HepG2 (cell line): ENCODE data around the gene TEX261. TPM values are rescaled to one million over a fixed set of nuclear protein-coding genes. Genes with fewer than 3 reads are reported as not detected.

Experiments used
- ATAC-seq: fragments of 200-7000 bp; cut with Tn5 transposase; 3 replicates; pipeline ENCODE4 v1.9.1; 2020; ENCODE audit warnings: mild to moderate bottlenecking, moderate library complexity
- BruUV-seq: library from RNA; stranded (reverse); fragments of 400-500 nt; replicated peaks from 2 replicates; lab custom pipeline; 2021; lab: Mats Ljungman, UMichigan
- CTCF ChIA-PET: fragments of 300-600 bp; formaldehyde crosslinking; extraction: SDS; loops from one replicate; lab custom pipeline; 2021; ENCODE audit warnings: low total read pairs, inconsistent platforms, low intra/inter-chr PET ratio; lab: Yijun Ruan, JAX
- POLR2A ChIA-PET: fragments of 350-600 bp; sonication (Branson Sonifier 250); formaldehyde crosslinking; loops from one replicate; lab custom pipeline; 2020; ENCODE audit warnings: antibody characterized with exemption, inconsistent platforms; lab: Yijun Ruan, JAX
- DNase-seq: peaks from one replicate; pipeline ENCODE4 v3.0.0-alpha.2; 2015; ENCODE audit warnings: low spot score
- FAIRE-seq: peaks from 3 replicates; lab custom pipeline; 2011; peaks lifted over from hg19 to GRCh38; lab: Jason Lieb, UNC
- H2AFZ ChIP-seq: one replicate; pipeline ENCODE4 v1.6.1; 2011; ENCODE audit warnings: low read length, inconsistent platforms
- H3K27ac ChIP-seq: fragments of 300-600 bp; 3 replicates; pipeline ENCODE4 v1.8.0; 2011; ENCODE audit warnings: mixed run types, mild to moderate bottlenecking, mixed read lengths, low read length, inconsistent platforms; ENCODE audit not compliant: insufficient read depth; ENCODE audit errors: extremely low read length
- H3K27me3 ChIP-seq, 2 experiments: fragments of 200-600 bp in 1 of 2; 2 replicates in 1 of 2; 3 replicates in 1 of 2; pipeline versions ENCODE4 v1.6.0 to v1.8.0; 2011; ENCODE audit warnings: low read length in 2 of 2, mild to moderate bottlenecking in 2 of 2, moderate library complexity in 2 of 2, inconsistent platforms in 1 of 2; ENCODE audit not compliant: insufficient read depth in 2 of 2, control insufficient read depth in 1 of 2
- H3K36me3 ChIP-seq, 2 experiments: fragments of 200-600 bp in 1 of 2; replicated peaks in 1 of 2; 2 replicates in 1 of 2; 3 replicates in 1 of 2; pipeline versions ENCODE4 v1.5.1 to v1.8.0; 2011; ENCODE audit warnings: low read length in 2 of 2, inconsistent platforms in 1 of 2; ENCODE audit not compliant: insufficient read depth in 2 of 2, control insufficient read depth in 1 of 2
- H3K4me1 ChIP-seq: 2 replicates; pipeline ENCODE4 v1.5.1; 2012; ENCODE audit warnings: low read length, inconsistent platforms; ENCODE audit not compliant: insufficient read depth
- H3K4me2 ChIP-seq: 2 replicates; pipeline ENCODE4 v1.6.0; 2011; ENCODE audit warnings: low read depth, low read length, inconsistent platforms
- H3K4me3 ChIP-seq, 3 experiments: fragments of 200-600 bp in 1 of 3; sonication (generic), shearing (Covaris generic) in 1 of 3; replicated peaks in 1 of 3; 2 replicates each; pipeline ENCODE4 v1.5.1; 2011 to 2016; ENCODE audit warnings: low read length in 3 of 3, inconsistent platforms in 2 of 3, low read depth in 2 of 3, mild to moderate bottlenecking in 2 of 3, control low read depth in 1 of 3, mixed read lengths in 1 of 3; ENCODE audit not compliant: insufficient read depth in 1 of 3
- H3K79me2 ChIP-seq: one replicate; pipeline ENCODE4 v1.6.1; 2011; ENCODE audit warnings: low read length, inconsistent platforms; ENCODE audit not compliant: insufficient read depth
- H3K9ac ChIP-seq: 2 replicates; pipeline ENCODE4 v1.6.0; 2011; ENCODE audit warnings: mild to moderate bottlenecking, low read depth, low read length, inconsistent platforms; ENCODE audit not compliant: insufficient read depth
- H3K9me3 ChIP-seq: 2 replicates; pipeline ENCODE4 v1.5.1; 2012; ENCODE audit warnings: mild to moderate bottlenecking, low read length
- H4K20me1 ChIP-seq: 2 replicates; pipeline ENCODE4 v1.6.0; 2011; ENCODE audit warnings: inconsistent platforms, mild to moderate bottlenecking, low read length, moderate library complexity; ENCODE audit not compliant: insufficient read depth
- HNF4A ChIP-seq: sonication (generic); formaldehyde crosslinking; IDR thresholded peaks from 2 replicates; pipeline ENCODE4 v1.4.0; 2020; ENCODE audit warnings: missing genetic modification reagents
- ONECUT2 ChIP-seq: sonication (generic); formaldehyde crosslinking; IDR thresholded peaks from 2 replicates; pipeline ENCODE4 v1.4.0; 2020; ENCODE audit warnings: missing genetic modification reagents
- SRSF1 ChIP-seq: fragments of 200-400 bp; formaldehyde crosslinking; optimal IDR thresholded peaks from 2 replicates; pipeline ENCODE3; 2017; ENCODE audit warnings: mild to moderate bottlenecking, low read depth, low read length, moderate library complexity
- XRCC5 ChIP-seq: fragments of 200-400 bp; formaldehyde crosslinking; optimal IDR thresholded peaks from 2 replicates; pipeline ENCODE3; 2017; ENCODE audit warnings: mild to moderate bottlenecking, low read length
- ZKSCAN5 ChIP-seq: sonication (generic); formaldehyde crosslinking; IDR thresholded peaks from 2 replicates; pipeline ENCODE4 v1.5.1; 2020; ENCODE audit warnings: mild to moderate bottlenecking, missing genetic modification reagents
- ZNF543 ChIP-seq: sonication (generic); formaldehyde crosslinking; IDR thresholded peaks from 2 replicates; pipeline ENCODE4 v1.4.0; 2020; ENCODE audit warnings: mild to moderate bottlenecking, missing genetic modification reagents
- ZNF781 ChIP-seq: sonication (generic); formaldehyde crosslinking; IDR thresholded peaks from 2 replicates; pipeline ENCODE4 v1.5.1; 2020; ENCODE audit warnings: borderline replicate concordance, mild to moderate bottlenecking, missing genetic modification reagents; ENCODE audit errors: not compliant biosample characterization
- ZSCAN21 ChIP-seq: sonication (generic); formaldehyde crosslinking; IDR thresholded peaks from 2 replicates; pipeline ENCODE4 v1.8.0; 2022; ENCODE audit warnings: mild to moderate bottlenecking, missing genetic modification reagents, moderate library complexity, borderline replicate concordance
- WGBS: methylation state at CpG from one replicate; pipeline ENCODE4 v1.1.6; 2017; ENCODE audit warnings: low lambda C conversion rate; 5-methylcytosine and 5-hydroxymethylcytosine counted together
- in situ Hi-C: cut with HindIII; loops from 2 replicates; pipeline ENCODE4 v1.10.0; 2017; ENCODE audit warnings: low pct_unique_long_range_greater_than_20kb; ENCODE audit not compliant: extremely low pct_ligation_motif_present
- intact Hi-C: fragments of 100-400 bp; cut with micrococcal nuclease; formaldehyde crosslinking; loops from one replicate; pipeline ENCODE4 v1.10.0; 2022; ENCODE audit not compliant: unreplicated experiment
- polyA plus RNA-seq, 8 experiments: library from polyadenylated mRNA; depleted of rRNA in 3 of 8; stranded (reverse) in 7 of 8; unstranded in 1 of 8; fragments of >200 nt; fragmentation: Illumina TruSeq in 4 of 8; extraction: Trizol in 4 of 8; gene quantifications; 2 replicates each; pipeline versions ENCODE4 v1.2.1 to v1.2.3, GENCODE V29; 2011 to 2016; ENCODE audit warnings: low read depth in 4 of 8, missing spikeins in 1 of 8, mixed read lengths in 1 of 8; ENCODE audit not compliant: insufficient read depth in 1 of 8
- total RNA-seq, 5 experiments: library from RNA; depleted of rRNA; stranded (reverse); fragments of >200 nt; fragmentation: Illumina TruSeq; extraction: Trizol; gene quantifications; 2 replicates each; pipeline ENCODE4 v1.2.3, GENCODE V29; 2016; ENCODE audit warnings: low read depth in 1 of 5
- TF ChIP-seq, protein P1 (sequence below): sonication (generic); formaldehyde crosslinking; IDR thresholded peaks from 2 replicates; pipeline ENCODE4 v1.8.1; 2023; ENCODE audit warnings: mild to moderate bottlenecking, inconsistent platforms, moderate library complexity, missing genetic modification reagents, borderline replicate concordance
- TF ChIP-seq, protein P2 (sequence below): IDR thresholded peaks from 2 replicates; pipeline ENCODE4 v1.6.1; 2016; ENCODE audit warnings: mild to moderate bottlenecking, missing biosample characterization, missing genetic modification reagents
- TF ChIP-seq, protein P3 (sequence below): sonication (generic); formaldehyde crosslinking; IDR thresholded peaks from 2 replicates; pipeline ENCODE4 v1.5.0; 2020; ENCODE audit warnings: mild to moderate bottlenecking, missing genetic modification reagents, borderline replicate concordance
- TF ChIP-seq, protein P4 (sequence below): IDR thresholded peaks from 2 replicates; pipeline ENCODE4 v1.6.1; 2012; ENCODE audit warnings: inconsistent platforms

The TEX261 gene
- total and polyA plus RNA-seq, 2 of the 13 experiments (the other 11 are each of a cell fraction or from before 2014, with no cell fraction given), result 43.8 to 78.7 TPM

DNA sequence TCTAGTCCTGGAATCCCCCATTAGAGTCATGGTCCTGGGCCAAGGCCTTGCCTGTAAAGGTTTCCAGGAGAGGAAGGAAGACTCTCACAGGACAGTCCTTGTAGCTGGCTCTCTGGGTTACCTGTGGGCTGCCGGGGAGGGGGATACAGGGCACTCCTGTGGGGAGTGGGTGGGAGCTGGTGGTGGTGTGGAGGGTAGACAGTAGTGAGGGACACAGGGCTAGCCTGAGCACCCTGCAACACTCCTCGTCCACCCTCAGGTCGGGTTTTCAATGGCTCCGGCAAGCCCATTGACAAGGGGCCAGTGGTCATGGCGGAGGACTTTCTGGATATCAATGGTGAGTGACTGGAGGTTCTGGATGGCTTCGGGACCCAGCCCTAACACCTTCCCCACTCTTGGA lies 35.9 kb downstream of the TEX261 start:
- no peak overlapping the region for H3K9ac ChIP-seq
- H3K27me3 ChIP-seq, result peaks cover 1 to 6% of the 10 kb centered on the region in 2 experiments; a peak in 2 of 5 replicates
- ATAC-seq (no peak), FAIRE-seq (no peak), DNase-seq (no peak)
- H3K4me1 ChIP-seq, result peaks cover 13% of the 10 kb centered on the region
- CTCF ChIA-PET, result no interaction called here
- TF ChIP-seq, protein P1, sequence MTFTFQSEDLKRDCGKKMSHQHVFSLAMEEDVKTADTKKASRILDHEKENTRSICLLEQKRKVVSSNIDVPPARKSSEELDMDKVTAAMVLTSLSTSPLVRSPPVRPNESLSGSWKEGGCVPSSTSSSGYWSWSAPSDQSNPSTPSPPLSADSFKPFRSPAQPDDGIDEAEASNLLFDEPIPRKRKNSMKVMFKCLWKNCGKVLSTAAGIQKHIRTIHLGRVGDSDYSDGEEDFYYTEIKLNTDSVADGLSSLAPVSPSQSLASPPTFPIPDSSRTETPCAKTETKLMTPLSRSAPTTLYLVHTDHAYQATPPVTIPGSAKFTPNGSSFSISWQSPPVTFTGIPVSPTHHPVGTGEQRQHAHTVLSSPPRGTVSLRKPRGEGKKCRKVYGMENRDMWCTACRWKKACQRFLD (CRISPR knock-in tag), result no peak
- TF ChIP-seq SRSF1, result no peak
- no peak overlapping the region for H2AFZ ChIP-seq
- no peak overlapping the region for H3K4me3 ChIP-seq
- H3K27ac ChIP-seq, result no peak overlapping the region
- 66% methylated on average over 6 of the region's 6 CpGs for WGBS
- POLR2A ChIA-PET, result no interaction called here
- no TSS peak for BruUV-seq
- intact Hi-C loops, result no loop called here
- no peaks in the 10 kb centered on the region; a peak in 1 of 5 replicates for H3K36me3 ChIP-seq
- no peaks in the 10 kb centered on the region for H4K20me1 ChIP-seq
- H3K9me3 ChIP-seq, result no peaks in the 10 kb centered on the region
- H3K4me2 ChIP-seq, result no peak overlapping the region
- in situ Hi-C loops, result no loop called here
- no peaks in the 10 kb centered on the region for H3K79me2 ChIP-seq

DNA sequence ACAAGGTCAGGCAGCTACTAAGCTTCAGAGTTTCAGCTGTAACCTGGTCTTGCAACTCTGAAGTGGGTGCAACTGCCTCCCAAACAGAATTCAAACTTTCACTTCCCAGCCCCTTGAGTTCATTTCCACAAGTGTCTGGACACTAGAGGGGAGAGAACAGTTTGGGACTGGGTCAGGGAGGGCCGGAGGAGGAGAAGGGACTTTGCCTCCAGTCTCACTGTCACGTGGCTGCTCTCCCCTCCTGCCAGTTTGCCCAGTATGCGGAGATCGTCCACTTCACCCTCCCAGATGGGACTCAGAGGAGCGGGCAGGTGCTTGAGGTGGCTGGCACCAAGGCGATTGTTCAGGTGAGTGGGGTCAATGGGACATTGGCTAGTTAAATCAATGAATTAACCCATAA lies 36.9 kb downstream of the TEX261 start:
- no peaks in the 10 kb centered on the region; a peak in 1 of 5 replicates for H3K36me3 ChIP-seq
- DNase-seq (no peak), FAIRE-seq (peak; percentile 32), ATAC-seq (peak; percentile 48)
- in situ Hi-C loops, result no loop called here
- POLR2A ChIA-PET, result no interaction called here
- BruUV-seq, result no TSS peak
- no peak overlapping the region for H3K9ac ChIP-seq
- CTCF ChIA-PET, result no interaction called here
- no peaks in the 10 kb centered on the region for H3K79me2 ChIP-seq
- no peaks in the 10 kb centered on the region for H3K9me3 ChIP-seq
- 18% methylated on average over 5 of the region's 6 CpGs for WGBS
- no peak overlapping the region for H2AFZ ChIP-seq
- peaks cover 1 to 6% of the 10 kb centered on the region in 2 experiments; a peak in 2 of 5 replicates for H3K27me3 ChIP-seq
- H3K4me3 ChIP-seq, result peak overlapping the region in 1 of 3 experiments; percentile 10; a peak in 1 of 6 replicates
- intact Hi-C loops, result no loop called here
- H3K27ac ChIP-seq, result no peak overlapping the region
- no peaks in the 10 kb centered on the region for H4K20me1 ChIP-seq
- H3K4me1 ChIP-seq, result peaks cover 13% of the 10 kb centered on the region
- H3K4me2 ChIP-seq, result peak overlapping the region; percentile 39
- TF ChIP-seq, protein P2, sequence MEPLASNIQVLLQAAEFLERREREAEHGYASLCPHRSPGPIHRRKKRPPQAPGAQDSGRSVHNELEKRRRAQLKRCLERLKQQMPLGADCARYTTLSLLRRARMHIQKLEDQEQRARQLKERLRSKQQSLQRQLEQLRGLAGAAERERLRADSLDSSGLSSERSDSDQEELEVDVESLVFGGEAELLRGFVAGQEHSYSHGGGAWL, result no peak
- 0 out of 2 replicates have a peak, but pooled peaks have one; percentile 18 for TF ChIP-seq ONECUT2
- TF ChIP-seq ZNF543 (CRISPR knock-in tag), result no peak
- no peak for TF ChIP-seq ZSCAN21 (CRISPR knock-in tag)
- peak; percentile 39 for TF ChIP-seq XRCC5
- TF ChIP-seq, protein P3, sequence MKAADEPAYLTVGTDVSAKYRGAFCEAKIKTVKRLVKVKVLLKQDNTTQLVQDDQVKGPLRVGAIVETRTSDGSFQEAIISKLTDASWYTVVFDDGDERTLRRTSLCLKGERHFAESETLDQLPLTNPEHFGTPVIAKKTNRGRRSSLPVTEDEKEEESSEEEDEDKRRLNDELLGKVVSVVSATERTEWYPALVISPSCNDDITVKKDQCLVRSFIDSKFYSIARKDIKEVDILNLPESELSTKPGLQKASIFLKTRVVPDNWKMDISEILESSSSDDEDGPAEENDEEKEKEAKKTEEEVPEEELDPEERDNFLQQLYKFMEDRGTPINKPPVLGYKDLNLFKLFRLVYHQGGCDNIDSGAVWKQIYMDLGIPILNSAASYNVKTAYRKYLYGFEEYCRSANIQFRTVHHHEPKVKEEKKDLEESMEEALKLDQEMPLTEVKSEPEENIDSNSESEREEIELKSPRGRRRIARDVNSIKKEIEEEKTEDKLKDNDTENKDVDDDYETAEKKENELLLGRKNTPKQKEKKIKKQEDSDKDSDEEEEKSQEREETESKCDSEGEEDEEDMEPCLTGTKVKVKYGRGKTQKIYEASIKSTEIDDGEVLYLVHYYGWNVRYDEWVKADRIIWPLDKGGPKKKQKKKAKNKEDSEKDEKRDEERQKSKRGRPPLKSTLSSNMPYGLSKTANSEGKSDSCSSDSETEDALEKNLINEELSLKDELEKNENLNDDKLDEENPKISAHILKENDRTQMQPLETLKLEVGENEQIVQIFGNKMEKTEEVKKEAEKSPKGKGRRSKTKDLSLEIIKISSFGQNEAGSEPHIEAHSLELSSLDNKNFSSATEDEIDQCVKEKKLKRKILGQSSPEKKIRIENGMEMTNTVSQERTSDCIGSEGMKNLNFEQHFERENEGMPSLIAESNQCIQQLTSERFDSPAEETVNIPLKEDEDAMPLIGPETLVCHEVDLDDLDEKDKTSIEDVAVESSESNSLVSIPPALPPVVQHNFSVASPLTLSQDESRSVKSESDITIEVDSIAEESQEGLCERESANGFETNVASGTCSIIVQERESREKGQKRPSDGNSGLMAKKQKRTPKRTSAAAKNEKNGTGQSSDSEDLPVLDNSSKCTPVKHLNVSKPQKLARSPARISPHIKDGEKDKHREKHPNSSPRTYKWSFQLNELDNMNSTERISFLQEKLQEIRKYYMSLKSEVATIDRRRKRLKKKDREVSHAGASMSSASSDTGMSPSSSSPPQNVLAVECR (CRISPR knock-in tag), result 0 out of 2 replicates have a peak, but pooled peaks have one; percentile 16
- 0 out of 2 replicates have a peak, but pooled peaks have one; percentile 29 for TF ChIP-seq ZKSCAN5
- no peak for TF ChIP-seq ZNF781 (CRISPR knock-in tag)
- TF ChIP-seq, protein P4, sequence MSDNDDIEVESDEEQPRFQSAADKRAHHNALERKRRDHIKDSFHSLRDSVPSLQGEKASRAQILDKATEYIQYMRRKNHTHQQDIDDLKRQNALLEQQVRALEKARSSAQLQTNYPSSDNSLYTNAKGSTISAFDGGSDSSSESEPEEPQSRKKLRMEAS, result 0 out of 2 replicates have a peak, but pooled peaks have one; percentile 29
- peak; percentile 53 for TF ChIP-seq HNF4A (CRISPR knock-in tag)
